HG02759 (cell line): Measurements from ENCODE around the gene PARS2.

Experiments used
- ATAC-seq: cut with Tn5 transposase; IDR thresholded peaks from one replicate; pipeline ENCODE4 v1.9.1; 2021; ENCODE audit warnings: mild to moderate bottlenecking, moderate library complexity; ENCODE audit not compliant: unreplicated experiment

Gene PARS2

DNA sequence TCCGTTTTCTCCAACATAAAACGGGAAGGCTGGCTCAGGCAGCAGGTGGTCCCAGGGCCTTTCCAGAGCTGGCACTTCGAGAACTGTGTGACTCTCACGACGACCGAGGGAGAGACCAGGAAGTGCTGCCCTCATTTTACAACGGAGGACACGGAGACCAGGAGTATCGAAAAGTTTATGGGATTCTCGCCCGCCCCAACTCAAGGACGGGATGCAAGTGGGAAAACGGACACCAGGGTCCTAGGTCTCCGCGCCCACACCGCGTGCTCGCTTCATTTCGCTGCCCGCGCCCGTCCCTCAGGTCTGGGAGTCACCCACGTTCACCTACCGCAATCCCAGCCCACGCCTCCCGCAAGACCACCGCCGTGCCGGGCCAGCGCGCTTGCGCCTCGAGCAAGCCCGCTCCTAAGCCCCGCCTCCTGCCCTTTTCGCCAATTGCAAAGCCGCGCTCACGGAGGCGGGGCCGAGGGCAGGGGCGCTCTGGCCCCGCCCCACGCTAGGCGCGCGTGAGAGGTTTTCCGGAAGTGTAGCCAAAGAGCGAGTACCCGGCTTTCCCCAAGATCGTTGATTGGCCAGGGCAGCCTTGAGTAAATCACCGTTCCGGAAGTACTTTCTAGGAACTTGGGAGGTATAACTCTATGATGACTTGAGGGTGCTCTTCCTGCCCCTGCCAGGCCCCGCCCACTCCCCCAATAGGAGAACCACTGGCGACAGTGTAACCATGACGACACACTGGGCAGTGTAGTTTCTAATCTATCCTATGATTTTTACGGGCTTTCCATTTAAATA is at the start of gene PARS2:
Gene PARS2, minus strand, starts transcription at position 391 of the 789 bp plus-strand sequence. CDS start 5,362 bp downstream, outside the sequence.
- ATAC-seq = peak; percentile 97

DNA sequence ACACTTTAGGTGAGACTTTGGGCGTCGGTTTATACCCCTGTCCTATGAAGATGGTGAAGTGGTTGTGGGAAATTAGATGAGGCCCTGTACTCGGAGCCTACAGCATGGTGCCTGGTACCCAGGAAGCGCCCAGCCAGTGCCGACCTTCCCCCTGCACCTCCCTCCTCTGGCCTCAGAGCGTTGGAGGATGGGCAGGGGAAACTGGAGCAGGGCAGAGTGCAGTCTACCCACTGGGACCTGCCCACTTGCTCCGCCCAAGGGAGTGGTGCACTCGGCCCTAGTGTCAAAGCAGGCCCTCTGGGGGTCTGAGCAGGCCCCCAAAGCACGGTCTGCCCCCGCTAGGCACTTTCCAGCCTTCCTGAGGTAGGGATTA is 49.8 kb upstream of the PARS2 start:
- no peak for ATAC-seq

DNA sequence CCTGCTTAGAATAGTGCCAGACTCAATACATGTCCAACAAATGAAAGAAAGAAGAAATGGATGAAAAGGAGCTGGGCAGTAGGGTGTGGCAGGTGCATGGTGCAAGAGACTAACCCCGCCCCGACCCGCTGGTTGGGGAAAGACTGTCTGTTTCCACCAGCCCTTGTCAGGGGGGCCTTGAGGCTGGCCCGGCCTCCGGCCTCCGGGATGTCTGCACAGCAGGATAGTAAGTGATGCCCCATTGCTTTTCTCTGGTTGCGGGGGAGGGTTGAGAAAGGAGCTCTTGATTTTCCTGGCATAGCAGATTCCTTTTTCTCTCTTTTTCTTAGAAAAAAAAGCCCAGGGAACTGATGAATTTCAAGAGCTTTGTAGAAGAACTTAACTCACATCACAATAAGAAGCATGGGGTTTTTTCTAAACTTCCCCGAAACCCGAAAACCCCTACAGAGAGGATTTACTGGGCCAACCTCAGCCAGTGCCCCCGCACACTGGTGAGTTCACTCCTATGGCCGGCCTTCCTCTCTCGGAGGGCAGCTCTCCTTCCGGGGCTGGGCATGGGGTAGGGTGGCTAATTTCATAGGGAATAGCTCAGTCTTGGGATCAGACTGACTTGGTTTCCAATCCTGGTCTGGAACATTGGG is 49.3 kb upstream of the PARS2 start:
- no peak for ATAC-seq

DNA sequence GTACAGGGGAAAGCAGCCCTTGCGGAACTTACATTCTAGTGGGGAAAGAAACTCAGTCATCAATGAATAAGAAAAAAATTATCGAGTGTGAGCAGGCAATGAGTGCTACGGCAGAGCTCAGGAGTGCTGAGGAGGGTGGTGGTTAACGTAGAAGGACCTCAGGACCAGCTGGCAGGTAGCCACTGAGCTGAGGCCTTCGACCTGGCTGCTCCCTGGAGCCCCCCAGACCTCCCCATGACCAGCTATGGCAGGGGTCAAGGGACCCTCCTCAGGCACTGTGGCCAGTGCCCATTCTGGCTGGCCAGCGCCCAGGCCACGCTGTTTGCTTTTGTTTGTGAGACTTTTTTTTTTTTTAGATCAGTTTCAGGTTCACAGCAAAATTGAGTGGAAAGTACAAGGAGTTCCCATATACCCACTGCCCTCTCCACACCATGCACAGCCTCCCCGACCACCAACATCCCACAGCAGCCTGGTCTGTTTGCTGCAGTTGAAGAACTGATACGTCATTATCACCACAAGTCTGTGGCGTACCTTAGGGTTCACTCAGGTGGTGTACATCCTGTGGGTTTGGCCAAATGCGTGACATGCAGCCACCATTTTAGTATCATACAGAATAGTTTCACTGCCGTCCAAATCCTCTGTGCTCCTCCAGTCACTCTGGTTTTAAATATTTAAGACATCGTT is 48.6 kb upstream of the PARS2 start:
- no peak for ATAC-seq

DNA sequence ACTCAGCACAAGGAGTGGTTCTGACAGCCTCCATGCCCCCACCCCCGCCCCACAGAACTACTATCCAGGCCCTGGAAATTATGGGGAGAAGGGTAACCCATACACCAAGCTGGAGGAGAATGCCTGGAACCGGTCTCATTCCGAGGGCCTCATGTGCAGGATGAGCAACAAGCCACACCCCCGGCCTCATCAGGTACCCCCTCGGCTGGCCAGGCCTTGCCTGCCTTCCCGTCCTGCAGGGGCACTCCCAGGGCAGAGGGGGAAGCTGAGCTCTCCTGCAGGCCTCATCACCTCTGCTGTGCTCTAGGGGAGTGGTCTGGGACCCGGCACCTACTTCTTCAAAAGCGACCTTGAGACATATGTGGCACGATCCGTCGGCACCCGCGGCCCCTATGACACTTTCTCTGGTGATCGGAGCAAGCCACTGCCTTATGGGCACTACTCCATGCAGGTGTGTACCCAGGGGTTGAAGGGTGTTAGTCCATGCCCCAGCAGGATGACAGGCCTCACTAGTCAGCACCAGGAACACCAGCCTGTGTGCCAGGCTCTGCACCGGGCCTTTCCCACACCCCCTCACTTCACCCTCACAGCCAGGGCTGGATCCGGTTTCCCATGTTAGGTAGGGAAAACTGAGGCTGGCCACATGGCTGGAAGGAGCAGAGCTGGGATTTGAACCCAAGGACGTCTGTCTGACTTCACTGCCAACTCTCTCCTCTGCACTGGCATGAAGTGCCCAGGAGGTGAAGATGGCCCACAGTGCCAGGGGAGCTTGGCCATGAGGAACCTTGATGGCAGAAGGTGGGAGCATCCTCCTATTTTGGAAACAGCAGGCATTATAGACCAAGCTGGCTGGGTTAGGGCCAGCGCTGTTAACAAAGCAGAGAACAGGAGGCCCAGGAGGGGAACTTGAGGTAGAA is 47.7 kb upstream of the PARS2 start:
- ATAC-seq = no peak

DNA sequence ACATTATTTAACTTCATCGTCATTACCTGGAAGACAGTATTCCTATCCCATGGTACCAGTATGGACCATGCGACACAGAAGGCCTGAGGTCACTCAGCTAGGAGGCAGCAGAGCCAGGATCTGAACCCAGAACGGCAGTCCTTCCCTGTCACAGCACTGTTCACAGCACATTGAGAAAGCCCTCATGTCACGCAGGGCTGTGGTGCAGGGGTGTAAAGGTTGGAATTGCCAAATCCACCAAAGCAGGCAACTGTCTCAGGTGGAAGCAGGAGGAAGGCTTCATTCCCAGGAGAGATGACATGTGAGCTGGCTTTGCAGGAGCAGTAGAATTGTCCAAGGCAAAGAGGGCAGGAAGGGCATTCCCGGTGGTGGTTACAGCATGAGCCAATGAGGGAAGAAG is 46.7 kb upstream of the PARS2 start:
- ATAC-seq = no peak

DNA sequence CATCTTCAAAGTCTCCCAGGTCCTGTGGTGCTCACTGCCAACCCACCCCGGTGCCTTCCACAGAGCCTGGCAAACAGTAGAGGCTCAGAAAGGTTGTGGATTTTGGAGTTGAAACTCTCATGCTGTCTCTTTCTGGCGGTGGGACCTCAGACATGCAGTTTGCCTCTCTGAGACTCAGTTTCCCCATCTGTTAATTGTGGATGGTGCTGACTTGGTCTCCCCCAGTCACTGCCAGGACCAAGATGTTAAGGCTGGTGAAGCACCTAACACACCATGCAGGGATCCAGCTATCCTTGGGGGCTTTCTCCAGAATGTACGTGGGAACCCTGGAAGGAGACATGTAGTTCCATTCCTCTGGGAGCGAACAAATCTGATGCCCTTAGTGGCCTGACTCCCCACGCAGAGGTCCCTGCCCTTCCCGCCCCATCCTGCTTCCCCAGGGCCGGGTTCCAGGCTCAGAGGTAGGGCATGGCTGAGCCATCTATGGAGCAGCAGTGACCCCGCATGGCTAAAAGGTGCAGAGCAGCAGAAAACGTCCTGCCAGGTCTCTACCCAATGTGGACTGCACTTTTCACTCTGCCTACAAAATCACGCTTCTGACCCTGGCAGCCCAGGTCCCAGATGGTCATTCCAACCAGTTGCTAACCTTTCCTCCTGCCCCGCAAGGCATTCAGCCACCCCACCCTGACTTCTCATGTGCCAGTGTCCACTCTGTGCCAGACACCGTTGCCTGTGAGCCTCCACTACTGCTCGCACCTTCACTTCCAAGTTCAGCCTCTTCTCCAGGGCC is 46.0 kb upstream of the PARS2 start:
- ATAC-seq = peak; percentile 64

DNA sequence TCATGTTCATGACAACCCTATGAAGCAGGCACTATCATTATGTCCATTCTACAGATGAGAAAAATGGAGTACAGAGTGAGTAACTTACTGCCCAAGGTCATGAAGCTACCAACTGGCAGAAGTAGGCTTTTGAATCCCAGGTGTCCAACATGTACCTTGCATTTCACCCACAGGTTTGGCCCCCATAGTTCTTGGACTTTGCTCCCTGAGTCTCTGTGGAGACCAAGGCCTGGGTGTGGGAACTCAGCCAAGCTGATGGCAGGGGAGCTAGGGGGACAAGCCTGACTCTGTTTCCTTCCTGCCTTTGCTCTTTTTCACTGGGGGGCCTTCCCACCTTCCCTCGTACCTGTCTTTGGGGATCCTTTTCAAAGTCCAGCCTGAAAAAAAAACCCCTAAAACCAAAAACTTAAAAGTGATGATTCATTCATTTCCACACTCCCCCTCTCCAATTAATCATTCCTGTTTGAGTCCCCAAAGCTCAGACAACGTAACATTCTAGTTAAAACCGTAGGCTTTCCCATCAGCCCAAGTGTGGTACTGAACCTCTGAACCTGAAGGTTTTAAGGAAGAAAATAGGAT is 45.3 kb upstream of the PARS2 start:
- ATAC-seq = no peak

DNA sequence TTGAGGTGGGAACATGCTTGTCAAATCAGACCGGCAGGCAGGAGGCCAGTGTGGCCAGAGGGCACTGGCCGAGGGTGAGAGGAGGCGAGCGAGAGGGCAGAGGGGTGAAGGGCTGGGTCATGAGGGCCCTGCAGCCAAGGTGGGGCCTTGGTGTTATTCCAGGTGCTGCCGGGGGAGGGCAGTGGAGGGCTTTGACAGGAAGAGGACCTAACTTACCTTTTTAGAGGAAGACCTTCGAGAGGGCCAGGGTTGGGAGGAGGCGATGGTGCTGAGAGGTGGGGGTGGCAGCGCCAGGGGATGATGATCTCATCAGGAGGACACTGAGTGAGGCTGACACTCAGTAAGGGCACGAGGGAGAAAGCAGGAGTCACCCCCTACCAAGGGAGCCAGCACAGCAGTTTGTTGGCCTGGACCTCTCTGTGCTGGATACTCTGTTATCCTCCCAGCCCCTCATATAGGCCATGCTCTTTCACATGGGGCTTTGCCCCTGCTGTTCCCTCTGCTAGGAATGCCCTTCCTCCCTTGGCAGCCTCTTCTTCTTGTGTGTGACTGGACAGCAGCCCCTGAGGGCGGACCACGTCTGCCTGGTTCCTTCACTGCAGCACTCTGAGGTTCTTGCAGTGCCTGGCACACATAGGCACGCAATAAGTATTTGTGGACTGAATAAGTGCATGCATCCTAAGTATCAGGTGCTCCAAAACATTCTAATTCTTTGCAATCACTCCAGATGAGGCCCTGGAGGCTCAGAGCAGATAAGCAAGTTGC is 44.3 kb upstream of the PARS2 start:
- no peak for ATAC-seq

DNA sequence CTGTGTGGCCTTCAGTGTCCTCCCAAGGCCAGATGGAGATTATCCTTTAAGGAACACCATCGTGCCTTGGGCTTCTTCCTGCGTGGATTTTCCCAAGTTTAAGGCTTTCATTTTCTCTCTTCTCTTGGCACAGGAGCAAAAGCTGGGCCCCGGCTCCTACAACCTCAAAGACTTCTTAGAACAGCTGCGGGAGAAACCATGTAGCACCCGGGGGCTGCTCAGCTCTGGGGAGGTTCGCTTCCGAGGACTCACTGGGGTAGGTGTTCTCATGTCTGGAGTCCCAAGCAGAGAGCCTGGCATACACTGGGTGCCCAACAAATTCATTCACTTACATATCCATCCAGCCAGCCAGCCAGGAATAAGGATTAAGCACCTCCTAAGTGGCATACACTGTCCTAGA is 43.4 kb upstream of the PARS2 start:
- ATAC-seq = no peak

DNA sequence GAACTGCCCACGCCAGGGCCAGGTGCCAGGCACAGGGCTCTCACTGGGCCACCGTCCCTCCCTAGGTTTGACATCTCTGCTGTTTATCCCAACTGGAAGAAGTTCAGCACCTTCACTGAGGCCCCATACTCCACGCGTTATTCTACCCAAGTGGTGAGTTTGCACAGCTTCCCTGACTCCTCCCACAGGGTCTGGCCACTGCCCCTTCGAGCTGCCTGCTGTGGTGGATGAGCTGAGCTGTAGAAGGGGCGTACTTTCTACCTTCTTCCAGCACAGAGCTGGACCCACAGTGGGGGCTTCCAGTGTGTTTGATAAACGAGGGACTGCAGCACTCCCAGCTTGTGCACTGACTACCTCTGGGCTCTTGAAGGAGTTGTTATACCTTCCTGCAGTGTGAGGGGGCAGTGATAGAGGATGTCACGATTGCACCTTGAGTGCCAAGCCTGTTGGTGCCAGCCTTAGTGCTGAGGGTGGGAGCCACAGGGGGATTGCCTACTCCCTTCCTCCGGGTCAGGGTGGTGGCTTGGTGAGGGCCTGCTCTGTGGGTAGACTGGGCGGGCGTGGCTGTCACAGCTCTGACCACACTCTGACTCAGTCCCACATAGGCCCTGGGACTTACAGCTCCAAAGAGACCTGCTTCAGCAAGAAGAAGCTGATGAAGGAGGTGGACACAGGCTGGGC is 42.7 kb upstream of the PARS2 start:
- no peak for ATAC-seq

DNA sequence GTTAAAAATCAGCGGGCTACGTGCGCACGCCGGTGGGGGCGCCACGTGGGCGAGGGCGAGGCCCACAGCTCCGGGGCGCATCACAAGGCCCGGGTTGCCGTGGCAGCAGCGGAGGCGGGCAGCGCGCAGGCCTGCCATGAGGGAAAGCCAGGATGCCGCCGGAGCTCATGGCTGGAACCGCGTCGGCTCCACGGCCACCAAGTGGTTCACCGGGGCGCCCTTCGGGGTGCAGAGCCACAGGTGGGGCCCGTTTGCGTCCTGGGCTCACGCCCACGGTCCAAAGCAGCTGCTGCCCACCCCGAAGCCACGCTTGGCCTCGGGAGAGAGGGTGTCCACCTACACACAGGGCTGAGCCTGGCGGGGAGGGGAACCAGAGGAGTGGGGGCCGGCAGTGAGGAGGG is 41.7 kb upstream of the PARS2 start:
- no peak for ATAC-seq

DNA sequence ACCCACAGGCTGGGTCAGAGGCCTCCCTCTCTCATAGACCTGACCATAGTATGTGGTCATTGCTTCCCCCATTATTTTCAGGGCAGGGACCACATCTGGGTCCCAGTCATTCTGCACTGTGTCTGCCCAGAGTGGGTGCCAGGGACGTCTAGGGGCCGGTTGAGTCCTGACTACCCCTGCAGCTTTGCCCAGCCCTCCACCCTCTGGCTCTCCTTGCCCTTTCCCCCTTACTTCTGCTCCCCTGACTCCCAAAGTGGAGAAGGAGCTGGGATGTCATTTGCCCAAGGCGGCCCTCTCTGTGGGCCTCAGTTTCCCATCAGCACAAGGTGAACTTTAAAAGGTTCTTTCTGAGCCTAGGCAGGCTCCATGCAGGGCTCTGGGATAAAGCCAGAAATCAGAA is 41.1 kb upstream of the PARS2 start:
- ATAC-seq = no peak

DNA sequence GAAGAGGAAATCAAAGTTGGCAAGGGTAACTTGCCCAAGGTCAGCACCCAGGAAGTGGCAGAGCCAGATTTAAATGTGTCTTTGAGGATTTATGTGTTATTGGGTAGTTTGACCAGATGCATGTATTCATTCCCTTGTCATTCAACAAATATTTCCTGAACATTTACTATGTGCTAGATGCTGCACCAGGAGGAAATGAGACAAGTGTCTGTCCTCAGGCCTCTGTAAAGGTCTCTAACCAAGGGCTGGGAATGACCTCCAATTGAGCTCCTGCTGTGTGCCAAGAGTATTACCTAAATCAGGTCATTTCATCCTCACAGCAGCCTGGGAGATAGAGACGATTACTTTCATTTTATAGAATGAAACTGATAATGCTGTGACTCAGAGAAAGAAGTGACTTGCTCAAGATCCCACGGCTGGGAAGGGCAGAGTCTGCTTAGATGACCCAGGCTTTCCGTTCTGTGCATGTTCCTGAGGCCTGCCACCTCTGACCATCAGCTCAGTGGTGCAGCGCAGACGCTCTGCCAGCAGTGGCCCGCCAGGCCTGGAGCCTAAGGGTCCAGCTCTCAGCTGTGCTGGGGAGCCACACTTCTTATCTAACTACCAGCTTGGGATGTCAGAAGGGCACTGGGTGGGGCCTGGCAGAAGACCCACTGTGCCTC is 40.3 kb upstream of the PARS2 start:
- no peak for ATAC-seq

DNA sequence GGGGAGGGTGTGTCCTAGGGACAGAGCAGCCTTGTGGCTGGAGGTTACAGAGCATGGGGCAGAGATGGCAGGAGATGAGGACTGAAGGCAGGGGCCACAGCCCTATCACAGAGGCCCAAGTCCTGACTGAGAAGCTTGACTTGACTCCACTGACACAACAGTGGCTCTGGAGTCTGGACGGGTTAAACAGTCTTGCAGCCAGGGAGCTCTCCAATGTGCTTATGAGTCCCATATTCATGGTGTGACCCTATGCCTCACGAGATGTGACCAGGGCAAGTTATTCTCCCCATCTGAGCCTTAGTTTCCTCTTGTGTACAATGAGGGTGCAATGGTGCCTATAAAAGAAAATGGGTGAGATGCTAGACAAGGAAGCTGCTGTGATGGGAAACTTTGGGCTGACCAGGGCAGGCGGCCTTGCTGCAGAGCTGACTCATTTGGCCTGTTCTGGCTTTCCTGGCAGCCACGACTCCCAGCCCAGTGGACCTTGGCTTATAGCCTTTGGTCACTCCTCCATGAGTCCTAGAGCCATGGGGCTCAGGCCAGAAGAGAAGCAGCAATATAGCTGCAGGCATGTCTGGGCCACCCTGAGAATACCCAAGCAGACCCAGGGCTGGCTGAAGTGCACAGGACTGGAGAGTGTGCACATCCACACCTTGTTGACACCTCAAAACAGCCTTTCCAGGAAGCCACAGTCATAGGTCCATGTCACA is 39.6 kb upstream of the PARS2 start:
- ATAC-seq = no peak

DNA sequence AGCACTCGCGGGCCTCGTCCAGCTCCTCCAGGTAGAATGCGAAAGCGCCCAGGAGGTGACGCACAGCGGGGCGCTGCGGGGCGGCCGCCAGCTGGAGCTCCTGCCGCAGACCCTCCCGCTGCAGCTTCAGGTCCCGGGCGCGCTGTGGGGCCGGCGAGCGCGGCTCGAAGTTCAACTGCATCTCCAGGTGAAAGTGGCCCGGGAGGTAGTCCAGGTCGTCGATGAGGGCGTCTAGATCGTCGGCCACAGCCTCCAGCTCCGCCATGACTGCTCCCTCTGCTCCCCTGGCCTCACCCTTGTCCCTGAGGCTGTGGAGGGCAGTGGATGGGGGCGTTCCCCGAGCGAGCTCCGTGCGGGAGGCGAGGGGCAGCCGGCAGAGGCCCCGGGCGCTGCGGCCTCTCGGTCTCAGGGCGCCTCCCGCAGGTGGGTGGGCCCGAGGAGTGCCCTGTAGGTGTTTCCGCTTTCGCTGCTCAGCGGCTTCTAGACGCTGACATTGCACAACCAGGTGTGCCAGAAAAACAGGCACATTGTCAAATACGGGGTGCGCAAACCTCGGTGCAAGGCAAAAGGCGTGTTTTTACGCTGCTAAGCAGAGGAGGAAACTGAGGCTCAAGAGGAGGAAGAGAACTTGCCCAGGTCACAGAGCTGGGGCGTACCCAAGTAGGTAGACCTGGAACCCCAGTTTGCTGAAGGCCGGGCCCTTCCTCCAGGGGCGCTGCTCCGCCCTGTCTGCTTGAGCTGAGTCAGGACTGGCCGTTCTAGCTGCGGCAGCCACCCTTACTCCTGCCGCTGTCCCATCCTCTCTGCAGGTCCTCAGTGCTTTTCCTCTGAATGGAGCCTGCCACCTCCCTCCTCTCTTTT is 36.8 kb upstream of the PARS2 start, which contains the start of gene TTC22:
Gene TTC22, minus strand, starts transcription at position 425 of the 861 bp plus-strand sequence. Its CDS starts 160 bp downstream, at position 265.
- peak; percentile 84 for ATAC-seq
